ENCODE measurements around the gene KIAA1614. TPM values are rescaled to one million over a fixed set of nuclear protein-coding genes. Genes with fewer than 3 reads are reported as not detected.

KIAA1614 gene
- total RNA-seq, 4 donors from 2014 or later, result 1.8 to 7.9 (median 5.5) TPM

- H3K27me3 ChIP-seq, result no peaks in the 10 kb centered on the region
- no peak for DNase-seq (ENCODE audit: low spot score in 2 of 2)
These were observed 10.2 kb upstream of the KIAA1614 start for GRCh38 chr1:180902541-180902940.

DNA sequence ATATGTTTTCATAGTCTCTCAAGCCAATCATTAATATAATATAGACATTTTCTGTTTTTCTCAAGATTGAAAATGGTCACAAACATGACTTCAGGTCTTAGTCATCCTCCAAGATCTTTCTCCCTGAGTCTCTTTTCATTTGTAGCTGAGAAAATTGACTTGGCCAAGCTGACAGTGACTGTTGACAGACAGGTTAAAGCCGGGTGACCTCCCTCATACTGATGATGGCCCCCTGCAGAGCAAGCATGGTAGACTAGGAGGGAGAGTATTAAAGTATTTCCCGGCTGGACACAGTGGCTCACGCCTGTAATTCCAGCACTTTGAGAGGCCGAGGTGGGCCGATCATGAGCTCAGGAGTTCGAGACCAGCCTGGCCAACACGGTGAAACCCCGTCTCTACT is 6.8 kb upstream of the KIAA1614 start:
- Histone ChIP-seq H3K4me1 (no peaks in the 10 kb centered on the region), H3K9me3 (no peaks in the 10 kb centered on the region), H3K4me3 (no peak overlapping the region), H3K27ac (no peak overlapping the region), H3K36me3 (no peaks in the 10 kb centered on the region), H3K27me3 (no peaks in the 10 kb centered on the region)
- TF ChIP-seq EP300 (IDR thresholded peaks at IDR 0.05), result no peak
- TF ChIP-seq POLR2A (IDR thresholded peaks at IDR 0.05), result no peak
- no peak for DNase-seq (ENCODE audit: low spot score in 2 of 2)
- 92% methylated on average over 8 of the region's 8 CpGs for WGBS

More at GRCh38 chr1:180902541-180902940, 10.2 kb upstream of the KIAA1614 start:
- H3K4me1 ChIP-seq, result peaks cover 2% of the 10 kb centered on the region
- H3K9me3 ChIP-seq, result no peaks in the 10 kb centered on the region
- TF ChIP-seq, protein P1, sequence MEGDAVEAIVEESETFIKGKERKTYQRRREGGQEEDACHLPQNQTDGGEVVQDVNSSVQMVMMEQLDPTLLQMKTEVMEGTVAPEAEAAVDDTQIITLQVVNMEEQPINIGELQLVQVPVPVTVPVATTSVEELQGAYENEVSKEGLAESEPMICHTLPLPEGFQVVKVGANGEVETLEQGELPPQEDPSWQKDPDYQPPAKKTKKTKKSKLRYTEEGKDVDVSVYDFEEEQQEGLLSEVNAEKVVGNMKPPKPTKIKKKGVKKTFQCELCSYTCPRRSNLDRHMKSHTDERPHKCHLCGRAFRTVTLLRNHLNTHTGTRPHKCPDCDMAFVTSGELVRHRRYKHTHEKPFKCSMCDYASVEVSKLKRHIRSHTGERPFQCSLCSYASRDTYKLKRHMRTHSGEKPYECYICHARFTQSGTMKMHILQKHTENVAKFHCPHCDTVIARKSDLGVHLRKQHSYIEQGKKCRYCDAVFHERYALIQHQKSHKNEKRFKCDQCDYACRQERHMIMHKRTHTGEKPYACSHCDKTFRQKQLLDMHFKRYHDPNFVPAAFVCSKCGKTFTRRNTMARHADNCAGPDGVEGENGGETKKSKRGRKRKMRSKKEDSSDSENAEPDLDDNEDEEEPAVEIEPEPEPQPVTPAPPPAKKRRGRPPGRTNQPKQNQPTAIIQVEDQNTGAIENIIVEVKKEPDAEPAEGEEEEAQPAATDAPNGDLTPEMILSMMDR (IDR thresholded peaks at IDR 0.05), result no peak
- no peak for TF ChIP-seq EP300 (IDR thresholded peaks at IDR 0.05)
- no peak for TF ChIP-seq POLR2A (IDR thresholded peaks at IDR 0.05)
- TF ChIP-seq POLR2AphosphoS5 (IDR thresholded peaks at IDR 0.05), result no peak
- no peak overlapping the region for H3K4me3 ChIP-seq
- no peak overlapping the region for H3K27ac ChIP-seq
- no peaks in the 10 kb centered on the region for H3K36me3 ChIP-seq
- WGBS, result 50% methylated on average over 3 of the region's 3 CpGs

DNA sequence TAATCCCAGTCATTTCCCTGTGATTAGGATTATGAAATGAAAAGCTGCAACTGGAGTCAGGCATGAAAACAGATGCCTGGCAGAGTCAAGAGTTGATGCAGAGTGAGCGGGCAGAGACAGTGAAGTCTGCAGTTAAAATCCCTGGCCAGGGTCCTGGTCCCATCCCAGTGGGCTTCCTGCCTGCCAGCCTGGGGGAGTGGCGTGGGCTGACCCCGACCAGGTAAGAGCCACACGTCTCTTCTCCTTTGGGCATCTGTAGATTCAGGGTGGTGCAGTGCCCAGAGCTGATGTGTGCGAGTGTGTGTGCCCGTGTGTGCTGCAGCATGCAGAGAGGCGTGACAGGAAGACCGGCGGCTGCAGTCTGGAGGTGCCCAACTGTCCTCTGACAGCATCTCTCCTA is 6.2 kb upstream of the KIAA1614 start:
- H3K4me1 ChIP-seq, result peaks cover 3% of the 10 kb centered on the region
- no peaks in the 10 kb centered on the region for H3K27me3 ChIP-seq
- no peak overlapping the region for H3K4me3 ChIP-seq
- DNase-seq (ENCODE audit: low spot score in 2 of 2), result no peak
- no peaks in the 10 kb centered on the region for H3K36me3 ChIP-seq
- 84% methylated on average over 9 of the region's 9 CpGs for WGBS
- no peaks in the 10 kb centered on the region for H3K9me3 ChIP-seq
- no peak for TF ChIP-seq EP300 (IDR thresholded peaks at IDR 0.05)
- TF ChIP-seq, protein P1 (IDR thresholded peaks at IDR 0.05), result no peak
- no peak for TF ChIP-seq POLR2A (IDR thresholded peaks at IDR 0.05)
- TF ChIP-seq POLR2AphosphoS5 (IDR thresholded peaks at IDR 0.05), result no peak
- no peak overlapping the region for H3K27ac ChIP-seq

DNA sequence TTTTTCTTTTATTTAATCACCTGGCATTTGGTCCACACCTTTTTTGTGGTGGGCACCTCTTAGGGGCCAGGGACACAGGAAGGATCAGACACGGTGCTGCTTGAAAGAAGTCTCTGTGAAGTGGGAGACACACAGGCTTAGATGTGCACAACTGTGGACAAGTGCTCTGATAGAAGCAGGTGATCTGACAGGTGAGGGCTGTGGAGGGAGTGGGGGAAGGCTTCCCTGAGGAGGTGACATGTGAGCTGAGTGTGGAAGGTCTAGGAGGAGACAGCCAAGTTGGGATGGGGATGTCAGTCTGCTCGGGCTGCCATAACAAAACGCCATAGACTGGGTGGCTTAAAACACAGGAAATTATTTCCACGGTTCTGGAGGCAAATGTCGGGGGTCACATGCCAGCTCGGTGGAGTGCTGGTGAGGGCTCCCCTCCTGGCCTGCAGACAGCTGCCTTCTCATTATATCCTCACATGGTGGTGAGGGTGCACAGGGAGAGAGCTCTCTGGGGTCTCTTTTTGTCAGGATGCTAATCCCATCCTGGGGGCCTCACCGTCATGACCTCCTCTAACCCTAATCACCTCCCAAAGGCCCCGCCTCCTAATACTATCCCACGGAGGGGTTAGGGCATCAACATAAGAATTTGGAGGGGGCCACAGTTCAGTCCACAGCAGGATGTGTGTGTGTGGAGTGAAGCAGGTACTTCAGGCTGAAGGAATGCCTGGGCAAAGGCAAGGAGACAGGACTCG is 5.2 kb upstream of the KIAA1614 start:
- no peaks in the 10 kb centered on the region for H3K9me3 ChIP-seq
- peak in 1 of 2 donors; percentile 37 for DNase-seq (ENCODE audit: low spot score in 2 of 2)
- H3K36me3 ChIP-seq, result no peaks in the 10 kb centered on the region
- H3K4me3 ChIP-seq, result no peak overlapping the region
- H3K27ac ChIP-seq, result no peak overlapping the region
- TF ChIP-seq POLR2AphosphoS5 (IDR thresholded peaks at IDR 0.05) (no peak), POLR2A (IDR thresholded peaks at IDR 0.05) (no peak), EP300 (IDR thresholded peaks at IDR 0.05) (no peak)
- TF ChIP-seq, protein P1 (IDR thresholded peaks at IDR 0.05), result no peak
- peaks cover 3% of the 10 kb centered on the region for H3K27me3 ChIP-seq
- 87% methylated on average over 10 of the region's 10 CpGs for WGBS
- H3K4me1 ChIP-seq, result peaks cover 10% of the 10 kb centered on the region

- no peaks in the 10 kb centered on the region for H3K9me3 ChIP-seq
These were observed 4.5 kb upstream of the KIAA1614 start for GRCh38 chr1:180908074-180908765.

More at GRCh38 chr1:180908074-180908765, 4.5 kb upstream of the KIAA1614 start:
- 94% methylated on average over 12 of the region's 15 CpGs for WGBS
- TF ChIP-seq EP300 (IDR thresholded peaks at IDR 0.05) (no peak), POLR2A (IDR thresholded peaks at IDR 0.05) (no peak), POLR2AphosphoS5 (IDR thresholded peaks at IDR 0.05) (no peak)
- TF ChIP-seq, protein P1 (IDR thresholded peaks at IDR 0.05), result no peak
- Histone ChIP-seq H3K4me3 (no peak overlapping the region), H3K4me1 (peaks cover 10% of the 10 kb centered on the region), H3K27ac (no peak overlapping the region), H3K27me3 (peaks cover 3% of the 10 kb centered on the region), H3K36me3 (no peaks in the 10 kb centered on the region)
- DNase-seq (ENCODE audit: low spot score in 2 of 2), result peak in 1 of 2 donors; percentile 69
